Cerebellar cortex (tissue), 1 donor: Measurements from ENCODE around the gene ABCC8.

ENCODE experiments used
- DNase-seq: peaks from one replicate; pipeline ENCODE4 v3.0.0-alpha.2; 2015; ENCODE audit warnings: low spot score

Gene ABCC8

DNA sequence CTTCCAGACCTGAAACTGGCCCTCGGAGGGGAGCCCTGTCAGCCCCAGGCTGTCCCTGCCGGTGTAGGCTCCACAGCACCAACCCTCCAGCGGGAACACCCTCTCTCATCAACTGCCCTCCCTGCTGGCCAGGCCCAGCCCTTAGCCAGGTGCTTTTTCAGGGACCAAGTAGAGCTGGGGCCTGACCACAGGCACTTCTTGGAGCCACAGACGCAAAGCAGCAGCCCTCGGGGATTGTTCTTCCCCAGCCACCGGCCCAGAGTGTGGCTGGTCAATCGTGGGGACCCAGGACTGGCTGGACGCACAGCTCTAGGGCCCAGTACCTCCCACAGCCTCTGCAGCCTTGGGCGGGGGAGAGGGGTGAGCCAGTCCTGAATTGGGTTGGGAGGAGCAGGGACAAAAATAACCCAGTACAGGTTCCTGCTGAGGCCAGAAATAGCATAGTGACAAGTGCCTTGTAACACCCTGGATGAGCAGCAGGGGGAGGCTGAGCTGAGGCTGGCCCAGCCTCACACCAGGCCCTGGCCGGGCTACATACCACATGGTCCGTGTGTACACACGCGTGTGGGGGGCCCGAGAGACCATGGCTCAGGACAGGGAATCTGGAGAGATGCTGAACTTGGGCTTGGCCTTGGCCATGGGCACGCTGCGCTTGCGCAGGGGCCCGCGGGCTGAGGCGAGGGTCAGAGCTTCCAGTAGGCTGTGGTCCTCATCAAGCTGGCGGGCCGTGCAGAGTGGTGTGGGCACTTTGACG is 90.1 kb downstream of the ABCC8 start:
- peak; percentile 98 for DNase-seq

- DNase-seq = peak; percentile 24
Observed at GRCh38 chr11:17385926-17386325, 90.7 kb downstream of the ABCC8 start.

GRCh38 chr11:17385492-17385891 is 91.2 kb downstream of the ABCC8 start:
- DNase-seq = no peak

GRCh38 chr11:17384002-17384511 is 92.6 kb downstream of the ABCC8 start:
- peak; percentile 96 for DNase-seq

- DNase-seq = no peak
Observed at GRCh38 chr11:17383461-17383860, 93.2 kb downstream of the ABCC8 start.

- no peak for DNase-seq
Observed at GRCh38 chr11:17382046-17382728, 94.5 kb downstream of the ABCC8 start.

DNA sequence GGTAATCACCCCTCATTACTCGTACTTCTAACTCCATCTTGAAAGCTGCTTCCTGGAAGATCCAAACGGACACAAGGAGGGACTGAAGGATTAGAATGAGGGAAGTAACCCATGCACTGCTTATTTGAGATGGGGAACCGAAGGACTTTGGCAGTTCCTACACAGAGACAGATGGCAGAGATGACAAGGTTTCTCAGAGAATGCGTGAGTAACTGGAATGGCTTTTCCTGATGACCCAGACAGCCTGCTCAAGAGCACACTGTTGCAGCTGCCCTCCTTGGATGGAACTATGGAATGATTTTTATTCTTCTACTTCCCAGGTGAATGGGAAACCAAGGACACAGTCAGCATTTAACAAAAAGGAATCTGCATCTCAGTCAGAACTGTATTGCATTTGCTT is 95.5 kb downstream of the ABCC8 start:
- DNase-seq = peak; percentile 84

- no peak for DNase-seq
Observed at GRCh38 chr11:17379383-17380180, 97.1 kb downstream of the ABCC8 start.

DNA sequence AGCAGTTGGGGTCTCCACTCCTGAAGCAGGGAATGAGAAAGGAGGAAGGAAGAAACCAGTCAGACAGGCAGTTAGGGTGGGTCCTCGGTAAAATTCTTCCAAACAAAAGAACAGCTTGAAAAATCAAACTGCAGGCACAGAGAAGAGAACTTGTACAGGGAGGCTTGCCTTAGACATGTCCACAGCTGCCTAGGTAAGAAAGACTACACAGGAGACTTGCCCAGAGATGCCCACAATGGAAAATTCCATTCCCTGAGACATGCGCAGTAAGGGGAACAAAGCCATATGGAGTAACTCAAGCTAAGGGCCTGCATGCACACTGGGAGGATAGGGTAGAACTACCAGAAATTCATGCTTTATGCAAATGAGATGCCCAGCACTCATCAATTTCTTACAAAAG is 98.0 kb downstream of the ABCC8 start:
- no peak for DNase-seq

- DNase-seq = no peak
Observed at GRCh38 chr11:17376493-17376892, 100.2 kb downstream of the ABCC8 start.

DNA sequence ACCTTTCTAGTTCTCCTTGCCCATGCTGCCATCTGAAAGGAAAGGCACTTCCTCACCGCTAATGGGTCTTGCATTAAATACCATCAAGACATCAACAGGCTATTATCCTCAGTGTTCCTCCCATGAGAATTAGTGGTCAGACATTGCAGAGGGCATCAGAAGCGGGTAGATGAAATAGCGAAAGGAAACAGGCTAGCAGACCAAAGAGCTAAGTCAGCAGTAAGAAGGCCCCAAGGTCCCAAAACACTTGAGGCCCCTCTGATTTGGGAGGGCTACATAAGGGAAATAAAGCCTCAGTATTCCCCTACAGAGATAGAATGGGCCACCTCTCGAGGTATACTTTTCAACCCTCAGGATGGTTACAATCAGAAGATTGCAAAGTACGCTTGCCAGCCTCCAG is 101.1 kb downstream of the ABCC8 start:
- DNase-seq = no peak

DNA sequence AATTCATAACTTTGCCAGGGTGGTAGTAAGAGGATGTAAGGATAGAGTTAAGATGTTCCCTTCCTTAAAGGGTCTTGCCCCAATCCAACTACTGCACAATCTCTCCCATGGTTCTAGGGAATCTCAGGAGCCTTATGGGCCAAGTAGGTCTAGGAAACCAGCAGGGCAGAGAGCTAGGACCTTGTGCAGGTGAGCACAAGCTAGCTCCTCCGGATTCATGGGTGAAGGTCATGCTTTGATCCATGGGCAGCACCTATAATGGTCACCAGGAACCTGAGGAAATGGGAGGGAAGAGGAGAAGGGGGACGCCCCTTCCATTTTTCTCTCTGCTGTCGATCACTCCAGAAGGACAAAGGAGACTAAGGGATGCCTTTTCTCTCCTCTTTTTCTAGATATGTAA is 105.0 kb downstream of the ABCC8 start:
- DNase-seq = no peak

DNA sequence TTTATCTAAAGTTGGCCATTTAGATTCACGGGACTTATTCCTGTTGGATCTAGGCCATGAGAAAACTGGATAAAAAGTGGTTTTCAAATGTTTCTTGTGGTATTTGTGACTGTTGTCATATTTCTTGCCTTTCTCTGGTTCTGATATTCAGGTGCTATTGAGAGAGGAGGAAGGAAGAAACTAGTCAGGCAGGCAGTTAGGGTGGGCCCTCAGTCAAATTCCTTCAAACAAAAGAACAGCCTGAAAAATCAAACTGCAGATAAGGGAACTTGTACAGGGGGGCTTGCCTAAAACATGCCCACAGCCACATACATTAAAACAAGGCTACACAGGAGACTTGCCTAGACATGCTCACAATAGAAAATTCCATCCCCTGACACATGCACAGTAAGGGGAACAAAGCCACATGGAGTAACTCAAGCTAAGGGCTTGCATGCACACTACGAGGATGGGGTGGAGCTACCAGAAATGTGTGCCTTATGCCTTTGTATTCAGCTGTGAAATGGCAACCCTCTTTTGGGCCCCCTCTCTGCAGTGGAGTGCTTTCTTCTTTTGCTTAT is 106.9 kb downstream of the ABCC8 start:
- no peak for DNase-seq

DNA sequence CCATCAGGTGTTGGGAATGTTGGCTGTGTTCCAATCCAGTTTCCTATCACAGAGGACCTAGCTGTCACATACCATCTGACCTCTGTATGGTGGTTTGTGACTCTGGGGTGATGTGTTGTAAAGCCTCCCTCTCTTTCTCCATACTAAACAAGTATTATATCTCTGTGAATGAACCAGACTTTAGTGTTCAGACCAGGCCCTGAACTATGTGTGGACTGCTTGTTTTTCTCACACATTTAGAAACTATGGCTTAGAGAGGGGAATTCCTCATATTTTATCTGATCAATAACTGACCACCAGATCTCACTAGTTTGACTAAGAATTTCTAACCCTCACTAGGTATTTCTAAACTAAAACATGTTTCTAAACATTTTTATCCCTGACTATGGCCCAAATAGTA is 107.6 kb downstream of the ABCC8 start:
- DNase-seq = no peak

DNA sequence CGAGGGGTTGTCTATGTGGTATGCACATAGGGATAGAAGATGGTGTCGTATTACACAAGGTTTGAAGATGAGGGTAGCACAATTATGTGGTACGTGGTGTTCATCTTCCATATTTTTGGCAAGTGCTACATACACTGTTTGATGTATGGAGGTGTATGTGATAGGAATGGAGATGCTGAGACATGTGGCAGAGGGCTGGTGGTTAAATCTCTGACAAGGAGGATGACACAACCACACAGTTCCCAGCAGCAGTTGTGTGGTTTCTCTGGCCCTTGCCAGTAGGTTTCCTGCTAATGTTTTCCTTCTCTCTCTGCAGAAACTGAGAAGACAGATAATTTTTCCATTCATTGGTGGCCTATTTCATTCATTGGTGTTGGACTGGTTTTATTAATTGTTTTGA is 108.1 kb downstream of the ABCC8 start:
- DNase-seq = no peak

DNA sequence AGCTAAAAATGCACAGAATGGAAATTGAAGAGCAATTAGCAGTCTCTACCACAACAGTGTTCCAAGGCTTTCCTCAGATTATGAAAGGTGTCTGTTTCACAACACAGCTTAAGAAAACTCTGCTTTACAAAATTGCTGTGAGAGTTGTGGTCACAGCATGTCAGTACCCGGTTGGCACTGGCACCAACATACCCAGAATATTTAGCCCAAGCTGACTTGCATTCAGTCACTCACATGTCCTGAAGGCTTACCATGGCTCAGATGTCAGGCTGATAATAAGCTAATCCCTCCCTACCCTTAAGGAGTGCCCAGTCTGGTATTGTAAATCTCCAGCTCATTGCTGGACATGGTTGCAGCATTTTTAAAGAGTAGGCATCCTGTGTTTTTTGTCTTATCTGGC is 110.2 kb downstream of the ABCC8 start:
- DNase-seq = no peak

DNA sequence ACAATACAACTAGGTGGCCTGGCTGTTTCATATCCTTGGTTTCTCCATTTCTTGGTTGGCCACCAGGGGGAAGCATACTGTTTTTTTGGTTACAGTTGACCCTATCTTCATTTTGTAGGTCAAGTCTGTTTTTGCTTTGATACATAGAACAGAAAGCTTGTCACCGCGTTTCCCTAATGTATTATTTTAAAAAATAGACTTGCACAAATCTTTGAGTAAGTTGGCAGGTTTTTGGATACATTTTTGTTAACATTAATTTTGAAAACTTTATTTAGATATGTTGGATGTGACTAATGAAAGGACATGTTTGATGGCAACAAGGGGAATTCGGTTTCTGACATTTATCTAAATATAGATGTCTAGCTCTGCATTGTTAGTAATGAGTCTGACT is 122.0 kb downstream of the ABCC8 start:
- DNase-seq = peak; percentile 92

- no peak for DNase-seq
Observed at GRCh38 chr11:17353821-17354600, 122.6 kb downstream of the ABCC8 start.

DNA sequence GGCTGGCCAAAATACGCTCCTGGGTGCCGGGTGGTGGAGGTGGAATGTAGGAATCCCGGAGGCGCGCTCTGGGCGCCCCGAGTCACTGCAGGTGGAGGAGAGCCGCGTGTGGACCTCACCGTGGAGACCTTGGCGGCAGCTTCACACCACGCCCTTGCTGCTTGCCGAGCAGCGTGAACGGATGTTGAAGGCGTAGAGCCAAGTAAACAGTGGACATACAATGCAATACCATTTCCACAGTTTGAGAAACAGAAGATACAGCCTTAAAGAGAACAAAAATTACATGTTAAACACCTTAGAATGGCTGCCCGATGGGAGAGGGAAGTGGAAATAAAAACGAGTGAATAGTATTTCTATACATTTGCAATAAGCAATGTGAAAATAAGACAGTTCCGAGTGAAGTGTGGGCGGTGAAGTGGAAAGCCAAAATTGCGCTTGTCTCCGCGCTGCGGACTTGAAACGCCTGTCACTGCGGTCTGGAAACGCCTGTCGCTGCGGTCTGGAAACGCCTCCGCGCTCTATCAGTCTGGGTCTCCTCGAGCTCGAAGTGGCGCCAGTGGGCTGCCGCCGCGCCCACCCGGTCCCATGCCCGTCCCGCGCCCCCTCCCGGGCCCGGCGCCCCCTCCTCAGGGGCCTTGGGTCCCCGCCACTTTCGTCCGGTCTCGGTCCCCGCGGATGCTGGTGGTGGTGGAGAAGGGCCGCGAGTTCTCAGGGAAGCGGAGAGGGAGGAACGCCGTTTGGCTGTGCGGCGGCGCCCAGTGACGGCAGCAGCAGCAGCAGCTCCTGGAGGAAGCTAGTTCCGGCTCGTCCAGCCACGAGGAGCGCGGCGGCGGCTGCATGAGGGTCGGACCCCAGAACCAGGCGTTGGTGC is 123.5 kb downstream of the ABCC8 start:
- peak; percentile 84 for DNase-seq

- DNase-seq = peak; percentile 60
Observed at GRCh38 chr11:17351510-17352176, 125.0 kb downstream of the ABCC8 start, which contains the start of gene NCR3LG1. Gene NCR3LG1, plus strand, starts transcription at chr11:17351800. Its CDS starts 170 bp downstream, at chr11:17351970.
